Mammary epithelial cell (primary cell): ENCODE results near the gene DDC.

ENCODE experiments used
- CTCF ChIP-seq, 2 donors: IDR thresholded peaks in 1 of 2; conservative IDR thresholded peaks in 1 of 2; 2 replicates each; pipeline ENCODE4 v1.5.1; 2011 to 2012; ENCODE audit warnings: inconsistent platforms in 2 of 2, low read length in 2 of 2, mild to moderate bottlenecking in 2 of 2, control low read depth in 1 of 2, low read depth in 1 of 2; ENCODE audit not compliant: insufficient read depth in 1 of 2; ENCODE audit errors: extremely low read depth in 1 of 2
- EZH2 ChIP-seq: IDR thresholded peaks from 2 replicates; pipeline ENCODE4 v1.6.1; 2012; ENCODE audit warnings: low read length, inconsistent platforms, borderline replicate concordance

DNA sequence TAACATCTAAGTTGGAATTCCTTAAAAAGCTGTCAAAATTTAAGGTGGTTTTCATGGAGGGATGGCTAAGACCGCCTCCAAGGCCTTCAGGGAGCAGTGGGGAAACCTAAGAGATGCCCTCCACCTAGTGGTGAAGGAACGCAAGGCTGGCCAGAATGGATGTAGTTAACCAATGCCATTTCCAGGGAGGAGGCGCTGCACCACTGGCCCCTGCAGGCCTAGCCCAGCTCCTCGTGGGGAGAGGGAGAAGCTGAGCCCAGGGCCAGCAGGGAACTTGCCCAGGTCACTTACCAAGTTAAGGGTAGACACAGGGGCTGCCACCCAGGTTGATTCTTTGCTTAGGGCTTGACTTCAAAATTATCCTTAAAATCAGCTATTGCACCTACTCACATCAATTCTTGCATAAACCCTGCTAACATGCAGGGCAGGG is 147.1 kb downstream of the DDC start:
- peak; percentile 97 to 98 for TF ChIP-seq CTCF (conservative IDR thresholded peaks at IDR 0.05 in 1 of 2, IDR thresholded peaks at IDR 0.05 in 1 of 2; ENCODE audit: extremely low read depth in 1 of 2, insufficient read depth in 1 of 2, low read depth in 1 of 2, low read length in 2 of 2)
- TF ChIP-seq EZH2: no peak
